GM12875 (cell line): ENCODE measurements around the gene PAFAH1B1.

Experiments
- H3K4me3 ChIP-seq: one replicate; pipeline ENCODE4 v1.5.1; 2011; ENCODE audit warnings: low read depth, low read length, control low read depth
- CTCF ChIP-seq: IDR thresholded peaks from 2 replicates; pipeline ENCODE4 v1.5.1; 2011; ENCODE audit warnings: low read depth, mild to moderate bottlenecking, control low read depth, inconsistent platforms, low read length, moderate library complexity, borderline replicate concordance; ENCODE audit not compliant: insufficient read depth

The PAFAH1B1 gene

DNA sequence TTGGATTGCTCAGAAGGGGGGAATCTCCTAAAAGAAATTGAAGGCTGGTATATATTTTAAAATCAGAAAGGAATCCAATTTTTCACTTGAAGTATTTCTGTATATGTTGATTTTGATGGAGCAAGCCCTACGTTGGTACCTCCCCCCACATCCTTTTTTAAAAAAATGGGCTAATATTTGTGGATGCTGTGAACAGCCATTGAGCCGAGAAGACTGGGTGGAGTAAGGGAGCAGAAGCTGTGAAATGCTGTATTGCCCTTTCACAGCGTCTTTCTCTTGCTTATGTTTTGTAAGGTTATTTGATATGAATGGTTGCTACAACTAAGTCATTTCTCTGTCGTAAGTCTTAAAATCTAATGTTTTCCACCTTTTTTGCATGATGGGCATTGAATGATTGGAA is 2.3 kb downstream of the PAFAH1B1 start:
- H3K4me3 ChIP-seq = peak overlapping the region; percentile 26
- no peak for TF ChIP-seq CTCF

- no peak overlapping the region for H3K4me3 ChIP-seq
These were observed 4.7 kb downstream of the PAFAH1B1 start for GRCh38 chr17:2598166-2598565.

GRCh38 chr17:2602597-2603017 is 9.2 kb downstream of the PAFAH1B1 start:
- no peak for TF ChIP-seq CTCF
- H3K4me3 ChIP-seq = no peak overlapping the region

More at GRCh38 chr17:2598166-2598565, 4.7 kb downstream of the PAFAH1B1 start:
- no peak for TF ChIP-seq CTCF

- H3K4me3 ChIP-seq = no peak overlapping the region
- TF ChIP-seq CTCF = no peak
These were observed 15.0 kb downstream of the PAFAH1B1 start for GRCh38 chr17:2608350-2608913.

- no peak overlapping the region for H3K4me3 ChIP-seq
These were observed 15.6 kb downstream of the PAFAH1B1 start for GRCh38 chr17:2609091-2609490.

GRCh38 chr17:2610195-2611175 is 17.0 kb downstream of the PAFAH1B1 start:
- H3K4me3 ChIP-seq = no peak overlapping the region
- no peak for TF ChIP-seq CTCF

More at GRCh38 chr17:2609091-2609490, 15.6 kb downstream of the PAFAH1B1 start:
- no peak for TF ChIP-seq CTCF
